Jurkat, Clone E6-1 (cell line): ENCODE data around the gene C20orf204. TPM values are rescaled to one million over a fixed set of nuclear protein-coding genes. Genes with fewer than 3 reads are reported as not detected.
"Not testable (repeated sequence)": the region's sequence is repeated elsewhere in the genome, so short reads cannot be mapped to it uniquely, and the experiment has no call there.

ENCODE experiments used
- DNase-seq: peaks from one replicate; pipeline ENCODE4 v3.0.0-alpha.2; 2011; ENCODE audit warnings: low read depth, low spot score
- H3K4me3 ChIP-seq: 2 replicates; pipeline ENCODE4 v1.5.1; 2011; ENCODE audit warnings: mild to moderate bottlenecking, low read length, control low read depth, moderate library complexity
- polyA plus RNA-seq: library from polyadenylated mRNA; unstranded; fragments of >200 nt; gene quantifications from one replicate; pipeline ENCODE4 v1.2.1, GENCODE V29; 2012; ENCODE audit warnings: missing spikeins; ENCODE audit not compliant: insufficient read length, insufficient read depth

The C20orf204 gene, protein sequence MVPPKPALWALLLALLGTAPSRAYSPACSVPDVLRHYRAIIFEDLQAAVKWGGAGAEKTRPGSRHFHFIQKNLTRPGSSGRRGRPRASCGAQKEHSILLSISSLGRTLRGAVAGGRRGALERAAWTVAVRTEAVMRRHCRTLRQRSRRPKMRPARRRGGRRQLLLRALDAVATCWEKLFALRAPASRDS
- polyA plus RNA-seq, result 2.0 TPM

DNA sequence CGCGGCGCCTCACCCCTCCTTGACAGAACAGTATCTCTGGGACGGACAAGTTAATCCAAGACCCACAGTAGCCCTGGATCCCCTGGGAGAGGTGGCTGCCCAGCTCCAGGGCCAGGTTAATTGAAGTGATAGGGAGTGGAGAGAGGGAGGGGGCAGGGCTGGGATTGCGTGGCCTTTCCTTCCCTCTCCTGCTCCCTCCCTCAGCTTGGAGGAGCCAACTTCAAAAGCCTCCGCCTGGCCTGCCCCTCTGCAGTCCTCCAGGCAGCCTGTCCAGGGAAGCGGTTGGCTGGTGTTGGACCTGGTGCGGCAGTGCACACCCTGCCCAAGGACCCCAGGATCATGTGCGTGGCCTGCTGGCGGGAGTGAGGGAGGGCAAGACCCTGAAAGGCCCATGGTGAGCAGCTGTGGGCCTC is at the start of gene C20orf204:
Gene C20orf204 (plus strand): TSS at position 250 of the 413 bp plus-strand sequence. CDS start 142 bp downstream, at position 392.
- DNase-seq, result no peak
- no peak within 1 kb of the TSS for H3K4me3 ChIP-seq

DNA sequence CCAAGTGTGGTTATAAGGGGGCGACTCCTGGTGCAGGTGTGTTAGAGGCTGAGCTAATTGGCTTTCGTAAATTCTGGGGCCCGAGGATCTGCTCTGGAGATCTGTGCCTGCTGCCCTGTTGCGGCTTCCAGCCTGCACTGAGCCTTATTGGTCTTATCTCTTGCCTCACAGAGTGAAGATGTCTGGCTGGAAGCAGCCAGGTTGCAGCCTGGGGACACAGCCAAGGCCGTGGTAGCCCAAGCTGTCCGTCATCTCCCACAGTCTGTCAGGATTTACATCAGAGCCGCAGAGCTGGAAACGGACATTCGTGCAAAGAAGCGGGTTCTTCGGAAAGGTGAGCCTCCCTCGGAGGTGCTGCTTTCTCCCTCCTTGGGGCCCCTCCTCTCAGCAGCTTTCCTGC is 35.1 kb upstream of the C20orf204 start:
- DNase-seq, result no peak
- H3K4me3 ChIP-seq, result no peak overlapping the region

DNA sequence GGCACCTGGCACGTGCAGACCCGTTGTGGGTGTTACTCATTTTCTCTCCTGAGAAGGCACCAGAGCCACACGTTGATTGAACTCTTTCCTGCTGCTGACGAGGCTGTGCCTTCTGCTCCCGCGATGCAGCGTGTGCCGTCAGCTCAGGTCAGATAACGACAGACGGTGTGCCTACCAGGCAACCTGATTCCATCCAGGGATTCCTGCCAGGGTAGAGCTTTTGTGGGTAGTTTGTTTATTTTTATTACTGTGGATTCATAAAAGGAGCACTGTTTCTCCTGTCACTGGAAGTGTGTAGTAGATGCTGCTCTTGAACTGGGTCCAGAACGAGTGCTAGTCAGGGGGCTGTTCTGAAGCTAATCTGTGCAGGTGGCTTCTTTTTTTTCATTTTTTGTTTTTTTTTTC is 34.4 kb upstream of the C20orf204 start:
- DNase-seq, result no peak
- no peak overlapping the region for H3K4me3 ChIP-seq

DNA sequence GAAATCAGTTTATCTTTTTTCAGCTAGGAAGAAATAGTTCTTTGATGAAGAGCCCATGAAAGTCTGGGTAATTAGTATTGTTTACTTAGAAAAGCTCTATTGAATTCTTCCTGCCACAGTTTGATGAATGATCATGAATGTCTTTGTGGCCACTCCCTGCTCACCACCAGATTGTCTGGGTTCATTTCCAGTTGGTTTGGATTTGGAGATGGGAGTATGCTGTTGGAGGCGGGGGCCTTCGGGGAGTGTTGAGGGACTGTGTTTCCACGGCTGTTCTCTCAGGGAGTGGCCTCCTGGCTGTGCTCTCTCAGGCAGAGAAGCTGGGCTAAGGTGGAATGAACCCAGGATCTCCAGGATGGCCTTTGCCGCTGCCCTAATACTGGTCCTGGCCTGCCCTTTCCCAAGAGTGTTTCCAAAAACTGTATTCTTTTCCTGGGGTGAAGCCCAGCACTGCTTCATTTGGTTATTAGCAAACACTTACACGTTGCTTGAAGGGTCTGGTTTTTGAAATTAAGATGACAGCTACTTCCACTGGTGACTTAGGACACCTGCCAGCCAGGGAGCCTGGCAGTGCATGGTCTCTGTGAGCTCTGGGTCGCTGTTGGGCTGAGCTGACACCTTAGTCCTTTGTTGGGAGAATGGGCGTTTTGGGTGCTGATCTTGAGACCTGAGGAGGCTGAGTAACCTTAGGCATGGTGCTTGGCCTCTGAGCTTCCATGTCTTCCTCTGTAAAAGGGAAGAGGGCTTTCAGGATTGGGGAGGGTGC is 31.8 kb upstream of the C20orf204 start:
- DNase-seq, result no peak
- H3K4me3 ChIP-seq, result no peak overlapping the region

DNA sequence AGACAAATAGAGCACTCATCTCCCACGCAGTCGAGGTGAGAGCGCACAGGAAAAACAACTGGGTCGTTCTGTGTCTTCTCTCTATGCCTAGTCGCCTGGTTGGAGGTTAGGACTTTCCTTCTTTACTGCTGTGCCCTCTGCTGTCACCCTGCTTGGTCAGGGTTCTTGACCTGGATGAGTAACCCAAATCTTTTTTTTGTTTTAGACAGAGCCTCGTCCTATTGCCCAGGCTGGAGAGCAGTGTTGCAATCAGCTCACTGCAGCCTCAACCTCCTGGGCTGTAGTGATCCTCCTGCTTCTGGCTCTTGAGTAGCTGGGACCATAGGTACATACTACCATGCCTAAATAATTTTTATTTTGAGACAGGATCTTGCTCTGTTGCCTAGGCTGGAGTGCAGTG is 30.6 kb upstream of the C20orf204 start:
- no peak for DNase-seq

DNA sequence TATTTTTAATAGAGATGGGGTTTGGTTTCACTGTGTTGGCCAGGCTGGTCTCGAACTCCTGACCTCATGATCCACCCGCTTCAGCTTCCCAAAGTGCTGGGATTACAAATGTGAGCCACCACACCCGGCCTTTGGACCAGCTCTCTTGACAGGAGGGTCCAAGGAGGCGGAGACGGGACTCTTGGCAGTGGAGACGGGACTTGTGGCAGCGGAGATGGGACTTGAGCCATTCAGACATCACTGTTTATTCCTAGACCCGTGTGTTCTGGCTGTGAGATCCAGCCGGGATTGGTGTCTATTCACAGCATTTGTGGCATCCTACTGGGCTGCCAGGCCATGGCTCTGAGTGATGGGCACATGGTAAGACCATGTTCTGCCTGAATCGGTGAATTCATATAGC is 29.5 kb upstream of the C20orf204 start:
- no peak for DNase-seq
- H3K4me3 ChIP-seq, result no peak overlapping the region

More for the DNA sequence above, 30.6 kb upstream of the C20orf204 start:
- H3K4me3 ChIP-seq, result no peak overlapping the region

DNA sequence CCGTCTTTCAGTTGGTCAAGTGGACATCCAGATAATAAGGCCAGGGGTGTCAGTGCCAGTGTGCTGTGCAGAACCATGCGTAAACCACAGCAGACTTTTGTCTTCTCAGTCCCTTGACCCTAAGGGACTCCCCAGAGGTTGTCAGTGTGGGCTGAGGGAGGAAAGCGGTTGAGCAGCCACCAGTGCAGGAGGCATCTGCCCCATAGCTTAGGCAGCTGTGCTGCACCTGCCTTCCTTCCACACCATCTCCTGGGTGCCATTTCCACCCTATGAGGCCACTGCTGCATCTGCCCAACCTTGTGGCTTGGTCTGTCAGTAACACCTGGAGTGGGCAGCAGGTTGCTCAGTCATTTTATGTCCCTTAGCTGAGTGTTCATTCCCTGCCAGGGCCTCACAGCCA is 29.1 kb upstream of the C20orf204 start:
- DNase-seq, result no peak
- H3K4me3 ChIP-seq, result no peak overlapping the region

DNA sequence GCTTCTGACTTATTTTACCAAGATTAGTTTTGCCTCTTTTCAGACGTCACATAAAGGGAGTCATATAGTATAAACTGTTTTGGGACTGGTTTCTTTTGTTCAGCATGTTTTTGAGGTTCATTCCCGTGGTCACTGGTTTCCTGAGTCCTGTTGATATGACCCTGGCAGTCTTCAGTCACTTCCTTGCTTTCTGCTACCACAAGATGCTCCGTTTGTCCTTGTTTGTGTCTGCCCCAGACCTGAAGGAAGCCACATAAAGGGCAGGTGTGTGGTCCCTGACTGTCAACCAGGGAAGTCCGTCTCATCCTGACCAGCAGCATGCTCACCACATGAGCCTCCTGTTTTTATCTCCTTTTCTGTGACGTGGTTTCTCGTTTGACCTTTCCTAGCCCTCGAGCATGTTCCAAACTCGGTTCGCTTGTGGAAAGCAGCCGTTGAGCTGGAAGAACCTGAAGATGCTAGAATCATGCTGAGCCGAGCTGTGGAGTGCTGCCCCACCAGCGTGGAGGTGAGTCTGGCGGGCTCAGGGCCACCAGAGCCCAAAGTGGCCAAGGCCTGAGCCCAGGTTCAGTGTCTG is 26.1 kb upstream of the C20orf204 start:
- no peak overlapping the region for H3K4me3 ChIP-seq
- no peak for DNase-seq

DNA sequence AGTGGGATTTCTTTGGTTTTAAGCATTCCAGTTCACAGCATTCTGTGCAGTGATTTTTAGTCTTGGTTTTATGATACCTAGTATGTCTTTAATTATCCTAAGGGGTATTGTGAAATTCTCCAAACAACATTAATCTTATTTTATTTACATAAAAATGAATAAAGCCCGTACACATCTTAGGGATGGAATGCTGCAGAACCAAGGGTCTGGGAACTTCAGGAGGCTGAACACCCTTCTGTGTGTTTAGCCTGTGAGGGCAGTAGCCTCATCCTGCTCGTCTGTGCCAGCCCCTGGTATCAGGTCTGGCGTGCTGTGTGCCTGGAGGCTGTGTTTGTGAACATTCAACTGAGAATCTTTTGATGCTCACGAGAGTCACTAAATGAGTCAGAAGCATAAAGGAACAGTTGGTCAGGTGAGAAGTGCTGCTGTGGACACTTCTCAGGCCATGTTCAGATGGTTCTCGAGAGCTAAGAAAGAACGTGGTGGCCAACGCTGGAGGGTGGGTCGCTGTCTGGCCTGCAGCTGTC is 25.2 kb upstream of the C20orf204 start:
- no peak for DNase-seq
- H3K4me3 ChIP-seq, result no peak overlapping the region

DNA sequence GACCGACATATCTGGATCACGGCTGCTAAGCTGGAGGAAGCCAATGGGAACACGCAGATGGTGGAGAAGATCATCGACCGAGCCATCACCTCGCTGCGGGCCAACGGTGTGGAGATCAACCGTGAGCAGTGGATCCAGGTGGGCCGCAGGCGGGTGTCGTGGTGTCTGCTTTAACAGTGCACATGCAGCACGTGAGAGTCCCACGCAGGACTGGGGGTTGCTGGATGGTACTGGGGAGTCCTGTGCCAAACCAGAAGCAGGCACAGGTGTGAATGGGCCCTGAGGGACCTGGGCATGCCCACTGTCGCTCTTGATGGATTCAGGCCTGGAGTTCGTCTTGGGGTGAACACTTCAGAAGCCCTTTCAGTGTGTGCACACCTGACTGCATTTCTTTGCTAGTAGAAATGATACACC is 24.6 kb upstream of the C20orf204 start:
- H3K4me3 ChIP-seq, result no peak overlapping the region
- no peak for DNase-seq

DNA sequence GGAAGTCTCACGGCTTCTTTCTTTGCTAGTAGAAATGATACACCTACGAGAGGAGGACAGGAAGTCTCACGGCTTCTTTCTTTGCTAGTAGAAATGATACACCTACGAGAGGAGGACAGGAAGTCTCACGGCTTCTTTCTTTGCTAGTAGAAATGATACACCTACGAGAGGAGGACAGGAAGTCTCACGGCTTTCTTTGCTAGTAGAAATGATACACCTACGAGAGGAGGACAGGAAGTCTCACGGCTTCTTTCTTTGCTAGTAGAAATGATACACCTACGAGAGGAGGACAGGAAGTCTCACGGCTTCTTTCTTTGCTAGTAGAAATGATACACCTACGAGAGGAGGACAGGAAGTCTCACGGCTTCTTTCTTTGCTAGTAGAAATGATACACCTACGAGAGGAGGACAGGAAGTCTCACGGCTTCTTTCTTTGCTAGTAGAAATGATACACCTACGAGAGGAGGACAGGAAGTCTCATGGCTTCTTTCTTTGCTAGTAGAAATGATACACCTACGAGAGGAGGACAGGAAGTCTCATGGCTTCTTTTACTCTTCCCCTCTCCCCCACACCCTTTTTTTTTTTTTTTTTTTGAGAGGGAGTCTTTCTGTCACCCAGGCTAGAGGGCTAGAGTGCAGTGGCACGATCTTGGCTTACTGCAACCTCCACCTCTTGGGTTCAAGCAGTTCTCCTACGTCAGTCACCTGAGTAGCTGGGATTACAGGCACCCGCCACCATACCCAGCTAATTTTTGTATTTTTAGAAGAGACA is 23.4 kb upstream of the C20orf204 start:
- peak overlapping the region; percentile 11 for H3K4me3 ChIP-seq
- not testable (repeated sequence) for DNase-seq

DNA sequence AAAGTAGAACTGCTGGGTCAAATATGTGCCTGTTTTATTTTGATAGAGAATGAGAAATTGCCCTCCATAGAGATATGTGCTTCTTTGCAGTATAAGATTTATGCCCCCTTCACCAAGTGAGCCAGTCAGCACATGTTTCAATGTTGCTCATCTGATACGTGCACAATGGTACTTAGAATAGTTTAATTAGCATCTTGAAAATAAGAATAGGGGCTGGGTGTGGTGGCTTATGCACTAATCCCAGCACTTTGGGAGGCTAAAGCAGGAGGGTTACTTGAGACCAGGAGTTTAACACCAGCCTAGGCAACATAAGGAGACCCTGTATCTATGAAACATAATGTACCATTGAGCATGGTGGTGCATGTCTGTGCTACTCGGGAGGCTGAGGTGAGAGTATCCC is 20.3 kb upstream of the C20orf204 start:
- DNase-seq, result no peak
- no peak overlapping the region for H3K4me3 ChIP-seq

DNA sequence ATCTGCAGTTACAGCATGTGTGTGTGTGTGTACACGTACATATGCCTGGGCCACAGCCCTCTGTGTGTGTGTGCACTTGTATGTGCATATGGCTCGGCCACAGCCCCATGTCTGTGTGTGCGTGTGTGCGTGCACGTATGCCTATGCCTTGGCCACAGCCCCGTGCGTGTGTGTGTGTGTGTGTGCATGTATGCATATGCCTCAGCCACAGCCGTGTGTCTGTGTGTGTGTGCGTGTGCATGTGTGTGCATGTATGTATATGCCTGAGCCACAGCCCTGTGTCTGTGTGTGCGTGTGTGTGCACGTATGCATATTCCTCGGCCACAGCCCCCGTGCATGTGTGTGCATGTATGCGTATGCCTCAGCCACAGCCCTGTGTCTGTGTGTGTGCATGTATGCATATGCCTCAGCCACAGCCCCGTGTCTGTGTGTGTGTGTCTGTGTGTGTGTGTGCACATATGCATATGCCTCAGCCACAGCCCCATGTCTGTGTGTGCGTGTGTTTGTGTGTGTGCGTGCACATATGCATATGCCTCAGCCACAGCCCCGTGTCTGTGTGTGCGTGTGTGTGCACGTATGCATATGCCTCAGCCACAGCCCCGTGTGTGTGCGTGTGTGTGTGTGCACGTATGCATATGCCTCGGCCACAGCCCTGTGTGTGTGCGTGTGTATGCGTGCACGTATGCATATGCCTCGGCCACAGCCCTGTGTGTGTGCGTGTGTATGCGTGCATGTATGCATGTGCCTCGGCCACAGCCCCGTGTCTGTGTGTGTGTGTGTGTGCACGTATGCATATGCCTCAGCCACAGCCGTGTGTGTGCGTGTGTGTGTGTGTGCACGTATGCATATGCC is 14.6 kb upstream of the C20orf204 start:
- no peak for DNase-seq
- no peak overlapping the region for H3K4me3 ChIP-seq

DNA sequence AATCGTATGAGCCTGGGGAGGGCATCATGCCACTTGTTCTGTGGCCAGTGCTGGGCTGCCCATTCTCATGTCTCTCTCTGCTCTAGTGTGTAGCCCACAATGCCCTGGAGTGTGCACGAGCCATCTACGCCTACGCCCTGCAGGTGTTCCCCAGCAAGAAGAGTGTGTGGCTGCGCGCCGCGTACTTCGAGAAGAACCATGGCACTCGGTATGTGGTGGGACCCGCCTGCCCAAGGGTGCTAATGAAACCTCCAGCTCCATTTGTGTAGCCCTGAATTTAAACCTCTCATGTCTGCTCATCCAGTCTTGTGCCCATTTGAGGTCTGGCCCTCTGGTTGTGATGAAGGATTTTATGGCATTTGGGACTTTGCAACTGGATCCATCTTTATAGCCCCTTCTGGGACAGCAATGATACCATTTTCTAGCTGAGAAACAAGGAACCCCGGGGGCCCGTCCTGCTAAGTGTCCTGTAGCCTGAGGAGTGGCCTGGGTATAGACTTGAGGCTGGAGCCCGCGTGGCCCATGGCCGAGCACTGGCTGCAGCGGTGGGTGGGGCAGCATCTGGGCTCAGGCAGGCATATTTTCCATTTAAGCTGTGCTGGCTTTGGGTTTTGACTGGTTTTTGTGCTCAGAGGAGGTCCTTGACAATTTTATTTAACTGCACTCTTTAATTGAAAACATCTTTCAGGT is 13.2 kb upstream of the C20orf204 start:
- no peak overlapping the region for H3K4me3 ChIP-seq

DNA sequence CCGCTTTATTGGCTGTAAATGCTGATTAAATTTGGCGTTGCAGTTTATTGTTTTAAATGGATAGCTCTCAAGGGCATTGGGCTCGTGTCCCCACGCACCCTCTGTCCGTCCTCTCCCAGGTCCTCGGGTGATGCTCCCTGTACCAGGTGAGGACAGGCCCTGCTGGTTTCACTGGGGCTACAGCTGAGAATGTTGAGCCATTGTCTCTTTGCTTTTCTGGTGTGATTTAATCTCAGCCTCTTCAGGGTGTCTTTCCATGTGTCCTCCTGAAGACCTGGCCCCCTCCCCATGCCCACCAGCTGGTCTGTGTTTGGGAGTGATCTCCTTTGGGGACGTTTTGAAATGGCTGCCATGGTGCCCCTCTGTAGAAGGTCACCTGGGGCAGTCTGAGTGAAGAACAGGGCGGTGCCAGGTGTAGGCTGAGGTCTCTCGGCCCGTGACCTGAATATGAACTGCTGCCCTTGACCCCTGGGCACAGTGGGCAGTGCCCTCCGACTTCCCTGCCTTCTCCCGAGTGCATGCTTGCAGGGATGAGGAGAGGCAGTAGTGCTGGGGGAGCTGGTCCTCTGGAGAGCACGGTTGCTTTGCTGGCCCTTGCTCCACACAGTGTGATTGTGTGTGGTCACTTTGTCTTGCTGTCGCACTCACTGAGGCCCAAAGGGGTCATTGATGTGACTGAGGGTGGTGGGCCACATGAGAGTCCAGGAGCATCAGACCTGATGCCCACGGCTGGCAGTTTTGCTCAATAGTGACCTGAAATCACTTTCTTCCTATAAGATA is 12.4 kb upstream of the C20orf204 start:
- H3K4me3 ChIP-seq, result no peak overlapping the region
- no peak for DNase-seq

More for the DNA sequence above, 13.2 kb upstream of the C20orf204 start:
- DNase-seq, result no peak

DNA sequence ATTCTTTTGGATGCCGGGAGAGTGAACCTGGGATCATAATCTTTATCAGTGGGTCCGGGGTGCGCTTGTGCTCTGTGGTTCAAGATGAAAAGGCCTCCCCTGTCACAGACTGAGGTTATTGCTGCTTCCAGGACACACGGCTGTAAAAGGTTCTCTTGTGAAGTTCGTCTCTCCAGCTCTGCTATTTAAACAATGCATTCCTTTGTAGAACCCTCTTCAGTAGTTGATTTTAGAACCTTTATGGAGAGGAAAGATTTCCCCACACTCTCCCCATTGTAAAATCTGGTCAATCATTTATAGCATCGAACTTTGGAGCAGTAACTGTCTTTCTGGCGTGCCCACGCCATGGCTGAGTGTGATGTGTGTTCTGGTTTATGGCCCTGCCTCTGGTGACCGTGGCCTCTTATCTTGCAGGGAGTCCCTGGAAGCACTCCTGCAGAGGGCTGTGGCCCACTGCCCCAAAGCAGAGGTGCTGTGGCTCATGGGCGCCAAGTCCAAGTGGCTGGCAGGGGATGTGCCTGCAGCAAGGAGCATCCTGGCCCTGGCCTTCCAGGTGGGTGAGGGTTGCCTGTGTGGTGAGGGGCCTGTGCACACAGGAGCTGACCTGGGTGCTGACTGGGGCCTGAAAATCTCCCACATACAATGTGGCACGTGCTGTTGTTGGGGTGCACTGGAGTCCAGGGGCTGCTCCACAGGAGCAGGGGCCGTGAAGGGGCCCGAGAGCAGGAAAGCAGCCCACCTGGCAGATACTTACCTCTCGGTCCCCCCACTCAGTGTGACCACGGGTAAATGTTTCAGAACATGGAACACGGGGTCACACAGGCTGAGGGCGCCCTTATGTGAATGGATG is 11.6 kb upstream of the C20orf204 start:
- H3K4me3 ChIP-seq, result no peak overlapping the region
- DNase-seq, result no peak
